LNCAP (cell line): ENCODE data around the gene NECAB2.

Experiments used
- CTCF ChIP-seq: fragments of 450-650 bp; IDR thresholded peaks from 2 replicates; pipeline ENCODE4 v1.5.1; 2017; ENCODE audit warnings: mild to moderate bottlenecking

Gene NECAB2

GRCh38 chr16:84049403-84050060, 81.5 kb downstream of the NECAB2 start:
- TF ChIP-seq CTCF, result no peak

- no peak for TF ChIP-seq CTCF
Observed at GRCh38 chr16:84050316-84050715, 82.3 kb downstream of the NECAB2 start.

- no peak for TF ChIP-seq CTCF
Observed at GRCh38 chr16:84052071-84052622, 84.1 kb downstream of the NECAB2 start.
